GM23248 (cell line): ENCODE results near the gene LRRC4B.

Experiments used
- EZH2 ChIP-seq: fragments of 200-600 bp; sonication (generic); IDR thresholded peaks from 2 replicates; pipeline ENCODE4 v1.6.1; 2018; ENCODE audit warnings: antibody characterized with exemption, mild to moderate bottlenecking; ENCODE audit not compliant: insufficient read depth, poor library complexity, severe bottlenecking
- EZH2phosphoT487 ChIP-seq: fragments of 200-600 bp; sonication (generic); IDR thresholded peaks from 2 replicates; pipeline ENCODE4 v1.6.1; 2018; ENCODE audit warnings: antibody characterized with exemption, moderate library complexity, mild to moderate bottlenecking, low read depth; ENCODE audit not compliant: insufficient read depth

- TF ChIP-seq EZH2phosphoT487 (no peak), EZH2 (no peak)
These were observed 20.6 kb downstream of the LRRC4B start for GRCh38 chr19:50547385-50548190.
